Kidney epithelial cell (primary cell): Measurements from ENCODE around the gene S1PR3. TPM values are rescaled to one million over a fixed set of nuclear protein-coding genes. Genes with fewer than 3 reads are reported as not detected.

Experiments
- DNase-seq: peaks from one replicate; pipeline ENCODE4 v3.0.0-alpha.2; 2010; ENCODE audit warnings: low read depth
- H3K27me3 ChIP-seq: 2 replicates; pipeline ENCODE4 v1.6.0; 2011; ENCODE audit warnings: low read length; ENCODE audit not compliant: control insufficient read depth, insufficient read depth
- H3K36me3 ChIP-seq: 2 replicates; pipeline ENCODE4 v1.5.1; 2011; ENCODE audit warnings: low read length; ENCODE audit not compliant: control insufficient read depth, insufficient read depth
- H3K4me3 ChIP-seq: 2 replicates; pipeline ENCODE4 v1.5.1; 2011; ENCODE audit warnings: low read depth, mild to moderate bottlenecking, control low read depth, low read length
- total RNA-seq: library from RNA; depleted of rRNA; stranded (reverse); fragments of >200 nt; gene quantifications from 2 replicates; pipeline ENCODE4 v1.2.3, GENCODE V29; 2015
- TF ChIP-seq, protein P1 (sequence below): IDR thresholded peaks from 2 replicates; pipeline ENCODE4 v1.5.1; 2011; ENCODE audit warnings: mild to moderate bottlenecking, moderate library complexity, low read length, control low read depth, inconsistent platforms; ENCODE audit not compliant: insufficient read depth, poor library complexity, severe bottlenecking

S1PR3 gene
- total RNA-seq, 1 donor from 2014 or later, result 1.9 TPM

DNA sequence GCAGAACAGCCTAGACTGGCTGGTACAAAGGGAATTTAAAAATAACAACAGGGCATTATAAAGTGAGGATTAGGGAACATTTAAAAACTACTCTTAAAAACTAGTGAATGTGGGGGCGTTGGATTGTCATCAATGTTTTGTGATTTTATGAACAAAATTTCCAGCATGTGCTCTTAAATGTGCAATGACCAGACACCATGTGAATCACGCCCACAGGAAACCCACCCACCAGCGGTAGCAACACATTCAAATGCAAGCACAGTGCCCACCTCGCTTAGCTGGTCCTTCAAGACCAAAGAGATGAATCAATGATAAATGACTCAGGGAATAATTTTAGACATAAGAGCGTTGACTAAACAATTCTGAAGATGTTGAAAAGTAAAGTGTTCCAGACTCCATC lies 40.9 kb downstream of the S1PR3 start:
- no peaks in the 10 kb centered on the region for H3K27me3 ChIP-seq
- no peaks in the 10 kb centered on the region for H3K36me3 ChIP-seq
- TF ChIP-seq, protein P1, sequence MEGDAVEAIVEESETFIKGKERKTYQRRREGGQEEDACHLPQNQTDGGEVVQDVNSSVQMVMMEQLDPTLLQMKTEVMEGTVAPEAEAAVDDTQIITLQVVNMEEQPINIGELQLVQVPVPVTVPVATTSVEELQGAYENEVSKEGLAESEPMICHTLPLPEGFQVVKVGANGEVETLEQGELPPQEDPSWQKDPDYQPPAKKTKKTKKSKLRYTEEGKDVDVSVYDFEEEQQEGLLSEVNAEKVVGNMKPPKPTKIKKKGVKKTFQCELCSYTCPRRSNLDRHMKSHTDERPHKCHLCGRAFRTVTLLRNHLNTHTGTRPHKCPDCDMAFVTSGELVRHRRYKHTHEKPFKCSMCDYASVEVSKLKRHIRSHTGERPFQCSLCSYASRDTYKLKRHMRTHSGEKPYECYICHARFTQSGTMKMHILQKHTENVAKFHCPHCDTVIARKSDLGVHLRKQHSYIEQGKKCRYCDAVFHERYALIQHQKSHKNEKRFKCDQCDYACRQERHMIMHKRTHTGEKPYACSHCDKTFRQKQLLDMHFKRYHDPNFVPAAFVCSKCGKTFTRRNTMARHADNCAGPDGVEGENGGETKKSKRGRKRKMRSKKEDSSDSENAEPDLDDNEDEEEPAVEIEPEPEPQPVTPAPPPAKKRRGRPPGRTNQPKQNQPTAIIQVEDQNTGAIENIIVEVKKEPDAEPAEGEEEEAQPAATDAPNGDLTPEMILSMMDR, result no peak
- no peak overlapping the region for H3K4me3 ChIP-seq
- DNase-seq, result no peak

DNA sequence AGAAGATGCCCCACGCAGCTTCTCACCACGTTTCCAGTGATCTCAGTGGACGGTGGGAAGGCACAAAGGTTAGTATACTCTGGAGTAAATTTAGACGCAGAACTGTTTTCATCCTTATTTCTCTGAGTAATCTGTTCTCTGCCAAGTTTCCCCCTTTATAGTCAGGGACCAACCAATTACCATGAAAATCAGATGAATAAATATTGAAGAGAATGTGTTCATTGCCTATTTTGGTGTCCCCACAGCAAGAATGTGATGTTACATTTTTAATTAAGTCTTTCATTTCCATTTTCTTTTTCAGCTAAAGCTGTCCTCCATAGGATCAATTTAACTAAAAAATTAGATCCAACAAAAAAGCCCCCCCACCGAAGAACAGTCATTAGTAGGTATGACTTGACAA lies 41.4 kb downstream of the S1PR3 start:
- TF ChIP-seq, protein P1, result no peak
- H3K27me3 ChIP-seq, result no peaks in the 10 kb centered on the region
- no peaks in the 10 kb centered on the region for H3K36me3 ChIP-seq
- no peak overlapping the region for H3K4me3 ChIP-seq
- no peak for DNase-seq

DNA sequence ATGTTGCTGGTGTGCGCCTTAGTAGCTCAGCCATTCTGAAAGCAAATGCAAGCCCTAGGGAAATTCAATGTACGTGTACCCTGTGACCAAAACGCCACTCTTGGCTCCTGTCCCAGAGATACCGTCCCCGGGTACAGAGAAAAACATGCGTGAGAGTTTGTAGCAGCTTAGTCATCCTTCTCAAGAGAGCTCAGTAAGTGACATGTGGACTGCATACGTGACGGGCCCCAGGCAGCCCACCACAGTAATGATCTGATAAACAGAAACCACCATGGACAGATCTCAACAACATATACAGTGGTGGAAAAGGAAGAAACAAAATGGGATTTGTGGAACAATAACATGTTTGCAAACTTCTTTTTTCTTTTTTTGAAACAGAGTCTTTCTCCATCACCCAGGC lies 45.1 kb downstream of the S1PR3 start:
- DNase-seq, result no peak
- Histone ChIP-seq H3K4me3 (no peak overlapping the region), H3K36me3 (no peaks in the 10 kb centered on the region), H3K27me3 (no peaks in the 10 kb centered on the region)
- TF ChIP-seq, protein P1, result no peak

DNA sequence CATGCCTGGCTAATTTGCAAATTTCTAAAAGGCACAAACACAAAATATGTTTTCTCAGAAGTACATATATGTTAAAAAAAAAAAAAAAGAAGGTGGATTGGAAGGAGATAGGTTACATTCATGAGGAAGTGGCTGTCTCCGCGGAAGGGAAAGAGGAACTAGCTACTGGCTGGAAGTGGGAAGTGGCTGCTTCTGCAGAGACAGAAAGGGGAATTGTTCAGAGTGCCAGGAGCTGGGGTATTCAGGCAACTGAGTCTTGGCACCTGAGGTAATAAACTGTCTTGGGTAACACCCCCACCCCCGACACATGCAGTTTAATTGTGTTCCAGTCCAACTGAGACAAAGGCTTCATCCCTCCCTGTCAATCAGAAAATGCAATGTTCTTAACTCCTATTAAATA lies 45.6 kb downstream of the S1PR3 start:
- TF ChIP-seq, protein P1, result no peak
- Histone ChIP-seq H3K36me3 (no peaks in the 10 kb centered on the region), H3K4me3 (no peak overlapping the region), H3K27me3 (no peaks in the 10 kb centered on the region)
- no peak for DNase-seq

DNA sequence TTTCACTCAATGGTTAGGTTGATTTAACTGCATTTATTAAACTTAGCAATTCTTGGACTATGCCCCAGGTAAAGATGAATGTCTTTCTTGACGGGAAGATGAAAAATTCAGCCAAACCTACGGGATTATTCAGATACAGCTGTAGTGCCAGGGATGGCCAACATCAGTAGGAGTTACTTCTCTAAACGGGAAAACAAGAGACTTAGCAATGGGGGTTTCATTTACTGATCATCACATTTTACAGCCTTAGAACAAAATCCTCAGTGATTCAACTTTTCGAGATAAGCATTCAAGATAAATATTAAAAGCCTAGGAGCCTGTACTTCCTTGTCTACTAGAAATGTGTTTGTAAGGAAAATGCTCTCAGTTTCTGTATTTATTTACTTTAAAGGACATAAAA lies 46.1 kb downstream of the S1PR3 start:
- TF ChIP-seq, protein P1, result no peak
- no peaks in the 10 kb centered on the region for H3K27me3 ChIP-seq
- no peak overlapping the region for H3K4me3 ChIP-seq
- no peaks in the 10 kb centered on the region for H3K36me3 ChIP-seq
- DNase-seq, result no peak

DNA sequence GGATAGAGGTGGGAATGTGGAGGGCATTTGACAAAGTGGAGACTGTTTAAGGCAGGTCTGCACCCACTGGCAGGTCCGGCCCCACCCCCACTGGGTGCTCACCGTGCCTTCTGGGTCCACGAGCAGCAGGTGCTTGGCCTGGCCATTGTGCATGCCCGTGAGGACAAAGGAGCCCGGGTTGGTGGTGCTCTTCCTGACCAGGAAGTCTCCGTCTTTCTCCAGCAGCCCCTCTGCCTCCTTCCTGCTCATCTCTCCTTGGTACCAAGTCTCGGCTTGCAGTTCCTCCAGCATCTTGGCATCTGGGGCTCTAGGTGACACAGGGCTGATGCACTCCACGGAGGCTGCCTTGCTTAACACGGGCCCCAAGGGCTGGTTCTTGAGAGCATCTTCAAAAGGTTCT lies 46.6 kb downstream of the S1PR3 start:
- DNase-seq, result no peak
- TF ChIP-seq, protein P1, result no peak
- Histone ChIP-seq H3K4me3 (no peak overlapping the region), H3K36me3 (no peaks in the 10 kb centered on the region), H3K27me3 (no peaks in the 10 kb centered on the region)
